ENCODE measurements around the gene CHCHD4.
"Not testable (repeated sequence)": the region's sequence is repeated elsewhere in the genome, so short reads cannot be mapped to it uniquely, and the experiment has no call there.

The CHCHD4 gene

GRCh38 chr3:14135581-14135980 is 10.9 kb upstream of the CHCHD4 start:
- no peak for DNase-seq (ENCODE audit: low spot score)

GRCh38 chr3:14134291-14134690 is 9.6 kb upstream of the CHCHD4 start:
- no peak for DNase-seq (ENCODE audit: low spot score)

- DNase-seq (ENCODE audit: low spot score): no peak
Measured at GRCh38 chr3:14133876-14134275, 9.2 kb upstream of the CHCHD4 start.

- DNase-seq (ENCODE audit: low spot score): no peak
Measured at GRCh38 chr3:14133188-14133800, 8.6 kb upstream of the CHCHD4 start.

- no peak for DNase-seq (ENCODE audit: low spot score)
Measured at GRCh38 chr3:14132689-14133088, 8.0 kb upstream of the CHCHD4 start.

GRCh38 chr3:14132120-14132519 is 7.5 kb upstream of the CHCHD4 start:
- no peak for DNase-seq (ENCODE audit: low spot score)

DNA sequence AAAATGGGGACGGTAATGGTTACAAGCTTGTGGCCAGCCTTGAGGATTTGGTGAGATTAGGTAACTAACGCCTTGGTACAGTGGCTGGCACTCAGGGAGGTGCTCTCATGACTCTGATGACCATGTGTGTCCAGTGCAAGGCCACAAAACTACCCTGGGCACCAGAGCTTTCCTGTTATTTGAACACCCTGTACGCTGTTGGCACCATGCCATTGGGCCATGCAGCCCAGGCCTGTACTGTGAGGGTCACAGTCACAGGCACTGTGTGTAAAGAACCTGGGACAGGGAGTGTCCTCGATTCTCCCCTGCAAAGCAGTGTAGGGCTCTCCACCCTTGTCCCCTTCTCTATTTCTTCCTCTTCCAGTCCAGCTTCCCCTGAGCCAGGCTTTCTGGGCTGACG is 6.5 kb upstream of the CHCHD4 start:
- DNase-seq (ENCODE audit: low spot score): no peak

DNA sequence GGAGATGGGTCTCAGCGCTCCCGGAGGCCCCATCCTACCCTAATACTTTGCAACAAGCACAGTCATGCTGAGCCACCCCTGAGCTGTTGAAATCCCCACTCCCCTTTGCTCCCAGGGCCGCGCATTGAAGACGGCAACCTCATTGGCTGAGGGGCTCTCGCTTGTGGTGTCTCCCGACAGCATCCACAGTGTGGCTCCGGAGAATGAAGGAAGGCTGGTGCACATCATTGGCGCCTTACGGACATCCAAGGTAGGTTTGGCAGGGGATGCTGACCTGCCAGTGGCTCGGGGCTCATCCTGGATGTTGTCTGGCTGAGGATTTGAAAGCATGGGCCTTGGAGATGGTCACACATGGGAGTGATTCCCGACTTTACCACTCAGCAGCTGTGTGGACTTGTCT is 6.0 kb upstream of the CHCHD4 start:
- no peak for DNase-seq (ENCODE audit: low spot score)

- DNase-seq (ENCODE audit: low spot score): no peak
Measured at GRCh38 chr3:14130230-14130629, 5.6 kb upstream of the CHCHD4 start.

GRCh38 chr3:14129296-14129695 is 4.6 kb upstream of the CHCHD4 start:
- DNase-seq (ENCODE audit: low spot score): no peak

- no peak for DNase-seq (ENCODE audit: low spot score)
Measured at GRCh38 chr3:14128724-14129123, 4.1 kb upstream of the CHCHD4 start.

DNA sequence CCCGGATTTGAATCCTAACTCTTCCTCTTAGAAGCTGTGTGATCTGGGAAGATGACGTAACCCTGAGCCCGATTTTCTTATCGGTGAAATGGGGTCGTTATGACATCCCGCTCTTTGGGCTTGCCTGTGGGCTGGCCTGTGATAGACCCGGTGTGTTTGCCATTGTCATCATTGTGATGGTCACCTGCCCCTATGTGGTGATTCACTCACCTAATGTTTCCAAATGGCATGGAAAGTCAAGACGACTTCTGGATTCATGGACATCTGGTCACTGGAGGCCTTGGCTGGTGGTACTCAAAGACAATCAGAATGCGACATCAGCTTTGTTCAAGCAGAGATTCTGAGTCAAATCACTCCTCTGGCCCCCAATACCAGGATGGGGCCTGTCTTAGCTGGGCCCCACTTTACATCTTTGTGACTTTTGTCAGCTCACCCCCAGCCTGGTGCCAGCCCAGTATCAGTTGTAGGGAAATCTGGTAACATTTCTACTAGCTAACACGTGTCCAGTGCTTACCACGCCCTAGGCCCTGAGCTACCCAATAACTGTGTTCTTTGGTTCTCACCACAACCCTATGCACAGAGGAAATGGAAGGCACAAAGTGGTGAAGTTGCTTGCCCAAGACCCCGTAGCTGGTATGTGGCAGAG is 3.0 kb upstream of the CHCHD4 start:
- DNase-seq (ENCODE audit: low spot score): no peak

DNA sequence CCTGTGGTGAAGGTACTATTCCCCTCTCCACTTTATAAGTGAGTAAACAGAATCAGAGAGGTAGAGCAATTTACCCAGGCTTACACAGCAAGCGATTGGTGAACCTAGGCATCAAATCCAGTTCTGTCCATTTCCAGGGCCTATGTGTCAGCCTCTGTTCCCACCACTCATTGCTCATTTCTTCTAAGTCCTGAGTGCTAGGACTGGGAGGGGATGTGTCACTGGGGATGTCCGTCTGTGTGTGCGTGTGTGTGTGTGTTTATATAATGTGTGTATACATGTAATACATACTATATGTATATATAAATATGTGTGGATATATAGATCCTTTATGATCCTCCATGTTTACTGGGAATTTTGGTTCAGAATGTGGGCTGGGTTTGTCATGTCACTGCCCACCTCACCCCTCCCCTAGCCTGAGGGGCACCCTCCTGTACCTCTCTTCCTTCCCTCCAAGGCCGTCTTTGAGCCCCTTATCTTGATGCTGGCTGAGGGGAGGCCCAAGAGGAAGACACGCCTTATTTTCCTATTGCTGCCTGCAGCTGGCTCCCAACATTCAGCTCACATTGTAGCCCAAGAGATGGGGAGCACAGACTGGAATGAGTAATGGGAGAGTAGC is 2.3 kb upstream of the CHCHD4 start:
- no peak for DNase-seq (ENCODE audit: low spot score)

- no peak for DNase-seq (ENCODE audit: low spot score)
Measured at GRCh38 chr3:14126017-14126886, 1.6 kb upstream of the CHCHD4 start.

DNA sequence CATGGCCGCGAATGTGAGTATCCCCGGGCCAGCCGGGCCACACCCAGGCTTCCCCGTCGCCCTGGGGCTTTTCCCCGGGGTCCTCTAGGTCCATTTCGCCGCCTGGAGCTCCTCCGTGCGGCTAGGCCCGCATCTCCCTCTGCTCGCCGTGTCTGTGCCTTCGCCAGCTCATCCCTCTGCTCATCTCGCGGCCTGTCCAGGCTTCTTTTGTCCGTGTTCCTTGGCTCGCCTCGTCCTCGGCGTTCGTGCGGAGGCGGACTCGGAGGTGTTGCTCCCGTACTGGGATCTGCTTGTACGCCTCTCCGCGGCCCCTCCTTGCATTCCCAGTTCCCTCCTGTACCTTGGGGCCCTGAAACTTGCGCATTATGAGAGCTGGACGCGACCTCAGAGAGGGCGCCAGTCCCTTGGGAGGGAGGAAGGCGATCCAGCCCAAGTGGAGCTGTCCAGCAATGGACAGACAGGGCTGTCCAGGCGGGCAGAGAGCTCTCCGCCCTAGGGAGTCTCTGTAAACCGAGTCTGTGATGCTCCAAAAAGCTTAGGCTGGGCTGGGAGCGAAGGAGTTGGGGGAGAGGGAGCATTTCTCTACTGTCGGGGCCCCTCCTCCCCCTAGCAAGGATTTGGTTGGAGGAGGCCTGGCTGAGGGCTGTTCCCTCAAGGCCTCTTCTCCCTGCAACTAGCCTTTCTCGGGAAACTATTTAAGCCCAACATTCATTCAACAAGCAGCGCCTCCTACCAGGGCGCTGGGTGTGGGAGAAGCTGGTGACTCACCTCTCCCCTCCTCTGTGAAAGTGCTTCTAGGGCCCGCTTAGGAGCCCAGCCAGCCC is 735 bp upstream of the CHCHD4 start:
- DNase-seq (ENCODE audit: low spot score): peak; percentile 54

GRCh38 chr3:14124223-14124614 is 451 bp downstream of the CHCHD4 start:
- DNase-seq (ENCODE audit: low spot score): peak; percentile 64

DNA sequence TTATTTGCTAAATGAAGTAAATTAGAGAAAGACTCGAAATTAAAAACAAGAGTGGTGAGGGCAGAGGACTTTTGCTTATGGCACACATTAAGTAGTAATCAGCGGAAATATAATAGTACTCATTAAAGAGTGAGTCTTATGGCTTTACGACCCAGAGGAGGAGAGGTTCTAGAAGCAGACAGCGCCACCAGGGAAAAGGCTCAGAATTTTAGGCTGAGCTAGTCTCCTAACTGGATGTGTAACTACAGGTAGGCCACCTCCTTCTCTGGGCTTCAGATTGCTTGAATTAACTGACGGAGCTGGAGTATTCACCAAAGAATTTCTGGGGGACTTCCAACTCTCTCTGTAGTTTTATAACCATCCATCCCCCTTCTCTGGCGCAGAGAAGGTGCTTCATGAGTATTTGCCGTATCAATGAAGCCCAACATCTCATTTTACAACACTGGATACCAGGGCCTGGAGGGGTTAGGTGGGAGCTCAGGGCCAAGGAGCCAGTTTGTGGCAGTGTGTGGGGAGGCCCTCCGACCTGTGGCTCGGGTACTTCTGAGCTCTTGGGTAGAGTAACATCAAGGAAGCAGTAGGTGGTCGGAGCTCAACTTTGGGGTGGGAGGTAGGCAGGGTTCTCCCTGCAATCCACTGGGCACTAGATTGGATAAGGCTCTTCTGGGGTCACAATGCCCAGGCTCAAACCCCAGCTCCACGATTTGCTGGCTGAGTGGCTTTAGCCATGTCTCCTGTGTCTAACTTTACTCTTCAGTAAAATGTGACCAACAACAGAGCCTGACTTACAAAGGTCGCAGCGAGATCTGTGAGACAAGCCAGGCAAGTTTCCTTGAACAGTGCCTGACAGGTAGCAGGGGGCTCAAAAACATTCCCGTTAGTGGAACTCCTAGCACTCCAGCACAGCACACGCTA is 1.1 kb downstream of the CHCHD4 start:
- no peak for DNase-seq (ENCODE audit: low spot score)

- DNase-seq (ENCODE audit: low spot score): no peak
Measured at GRCh38 chr3:14122301-14122700, 2.4 kb downstream of the CHCHD4 start.

DNA sequence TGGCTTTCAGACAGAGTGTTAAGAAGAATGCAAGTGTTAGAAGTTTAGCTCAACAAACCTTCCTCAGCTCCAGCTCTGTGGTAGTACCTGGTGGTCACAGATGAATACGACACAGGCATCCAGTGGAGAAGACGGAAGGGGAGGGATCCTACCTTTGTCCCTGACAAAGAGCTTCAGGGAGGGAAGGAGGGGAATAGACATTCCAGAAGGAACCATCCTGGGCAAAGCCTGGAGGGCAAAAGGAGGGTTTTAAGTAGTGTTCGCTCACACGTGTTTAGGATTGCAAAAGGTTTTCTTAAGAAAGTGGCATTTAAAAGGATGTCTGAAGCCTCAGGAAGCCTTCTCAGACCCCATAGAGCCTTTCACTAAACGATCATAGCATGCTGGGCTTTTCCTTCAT is 2.8 kb downstream of the CHCHD4 start:
- no peak for DNase-seq (ENCODE audit: low spot score)

DNA sequence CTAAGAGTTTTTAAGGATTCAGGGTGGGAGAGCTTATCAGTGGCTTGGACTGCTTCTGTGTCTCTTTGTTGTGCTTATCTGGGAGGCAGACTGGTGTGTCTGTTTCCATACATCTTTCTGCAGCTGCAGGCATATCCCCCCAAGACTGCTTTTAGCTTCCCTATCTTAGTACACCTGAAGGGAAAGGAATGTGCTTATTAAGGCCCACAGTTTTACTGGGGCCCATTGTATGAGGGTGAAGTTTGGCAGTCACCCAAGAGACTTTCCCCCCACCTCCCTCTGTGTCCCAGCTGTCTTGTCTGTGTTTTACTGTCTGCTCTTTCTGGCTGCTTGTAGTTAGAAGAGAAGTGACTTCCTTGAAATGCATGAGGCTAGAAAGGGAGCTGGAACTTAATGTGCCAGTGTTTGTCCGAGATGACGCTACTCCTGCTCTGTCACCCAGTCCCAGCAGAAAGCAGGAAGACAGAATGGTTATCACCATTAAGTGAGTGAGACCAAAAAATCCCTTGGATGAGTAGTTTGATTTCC is 3.7 kb downstream of the CHCHD4 start:
- not testable (repeated sequence) for DNase-seq (ENCODE audit: low spot score)

All from cerebellar cortex (tissue), 1 donor.